ENCODE data around the gene SUDS3.
A peak's percentile ranks its signal among the peaks of the same experiment; 100 is the strongest.

The SUDS3 gene

GRCh38 chr12:118377021-118377883, 897 bp downstream of the SUDS3 start:
- ChIA-PET POLR2A (interaction anchor here (0.8 to 1.8 kb wide), 8 partner anchors 15 to 274 kb away, joined by 3 to 12 read pairs (median 5); partner anchors contain the start of genes PEBP1 and VSIG10), CTCF (interaction anchor here (0.6 to 1.6 kb wide), 12 partner anchors 27 to 250 kb away, joined by 3 to 12 read pairs (median 4); partner anchors contain the start of gene PEBP1)
- DNase-seq (ENCODE audit: extremely low spot score) = no peak
- TF ChIP-seq L3MBTL2 (conservative IDR thresholded peaks at IDR 0.05) = no peak
- no peak for TF ChIP-seq HDGF (IDR thresholded peaks at IDR 0.05; ENCODE audit: borderline replicate concordance)
- no peak for TF ChIP-seq CTBP1 (IDR thresholded peaks at IDR 0.05; ENCODE audit: borderline replicate concordance)
- no peak for TF ChIP-seq FOXM1 (IDR thresholded peaks at IDR 0.05; ENCODE audit: borderline replicate concordance)
- TF ChIP-seq FOXK2 (IDR thresholded peaks at IDR 0.05) = no peak
- TF ChIP-seq SUZ12 (IDR thresholded peaks at IDR 0.05) = no peak
- no peak for TF ChIP-seq ELF4 (IDR thresholded peaks at IDR 0.05)
- no peak for TF ChIP-seq LEF1 (IDR thresholded peaks at IDR 0.05; ENCODE audit: borderline replicate concordance)
- TF ChIP-seq SP1 (IDR thresholded peaks at IDR 0.05) = no peak
- no peak for TF ChIP-seq BHLHE40 (IDR thresholded peaks at IDR 0.05; ENCODE audit: borderline replicate concordance)
- TF ChIP-seq, protein P1, sequence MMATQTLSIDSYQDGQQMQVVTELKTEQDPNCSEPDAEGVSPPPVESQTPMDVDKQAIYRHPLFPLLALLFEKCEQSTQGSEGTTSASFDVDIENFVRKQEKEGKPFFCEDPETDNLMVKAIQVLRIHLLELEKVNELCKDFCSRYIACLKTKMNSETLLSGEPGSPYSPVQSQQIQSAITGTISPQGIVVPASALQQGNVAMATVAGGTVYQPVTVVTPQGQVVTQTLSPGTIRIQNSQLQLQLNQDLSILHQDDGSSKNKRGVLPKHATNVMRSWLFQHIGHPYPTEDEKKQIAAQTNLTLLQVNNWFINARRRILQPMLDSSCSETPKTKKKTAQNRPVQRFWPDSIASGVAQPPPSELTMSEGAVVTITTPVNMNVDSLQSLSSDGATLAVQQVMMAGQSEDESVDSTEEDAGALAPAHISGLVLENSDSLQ (IDR thresholded peaks at IDR 0.05) = no peak
- no peak for TF ChIP-seq ZNF384 (IDR thresholded peaks at IDR 0.05)
- TF ChIP-seq ARNT (IDR thresholded peaks at IDR 0.05) = no peak
- TF ChIP-seq NFRKB (IDR thresholded peaks at IDR 0.05) = no peak
- no peak for TF ChIP-seq FOXA1 (IDR thresholded peaks at IDR 0.05)
- no peak for TF ChIP-seq TARDBP (IDR thresholded peaks at IDR 0.05)

DNA sequence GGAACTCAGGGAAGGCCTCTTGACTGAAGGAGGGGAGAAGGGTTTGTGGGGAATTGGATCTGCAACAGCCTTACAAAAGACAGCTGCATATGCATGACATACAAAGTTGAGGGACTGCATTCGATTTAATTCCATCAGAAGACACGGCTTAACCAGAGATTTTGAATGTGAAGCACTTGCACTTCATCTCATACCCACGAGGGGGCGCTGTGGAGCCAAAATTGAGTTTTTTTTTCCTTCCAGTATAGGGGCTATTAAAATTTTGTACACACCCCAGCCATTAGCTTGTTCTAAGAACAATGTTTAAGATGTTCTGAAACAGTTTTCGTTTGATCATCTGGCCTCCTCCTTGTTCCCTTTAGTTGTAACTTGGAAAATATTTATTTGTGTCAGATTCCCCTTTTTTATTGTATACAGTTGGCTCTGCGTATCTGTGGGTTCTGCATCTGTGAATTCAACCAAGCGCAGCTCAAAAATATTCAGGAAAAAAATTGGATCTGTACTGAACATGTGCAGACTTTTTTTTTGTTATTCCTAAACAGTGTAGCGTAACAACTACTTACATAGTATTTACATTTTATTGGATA, 1.6 kb downstream of the SUDS3 start:
- peak; percentile 57 for DNase-seq (ENCODE audit: extremely low spot score)
- TF ChIP-seq L3MBTL2 (conservative IDR thresholded peaks at IDR 0.05) (no peak), ZNF384 (IDR thresholded peaks at IDR 0.05) (peak; percentile 94)
- POLR2A ChIA-PET = interaction anchor here (0.8 kb wide), 2 partner anchors 14 to 242 kb away, joined by 3 to 4 read pairs; partner anchors contain the start of gene PEBP1
- CTCF ChIA-PET = interaction anchor here (0.5 to 1.6 kb wide), 12 partner anchors 77 to 508 kb away, joined by 3 to 9 read pairs (median 4); partner anchors contain the start of gene PEBP1

- ChIA-PET CTCF (interaction anchor here (1.9 kb wide), 1 partner anchor 13 kb away, joined by 5 read pairs; no protein-coding TSS in a partner anchor), POLR2A (no interaction called here)
- no peak for DNase-seq (ENCODE audit: extremely low spot score)
- TF ChIP-seq ARNT (IDR thresholded peaks at IDR 0.05) (no peak), FOXA1 (IDR thresholded peaks at IDR 0.05) (no peak), FOXM1 (IDR thresholded peaks at IDR 0.05; ENCODE audit: borderline replicate concordance) (no peak), SUZ12 (IDR thresholded peaks at IDR 0.05) (no peak)
- TF ChIP-seq, protein P1 (IDR thresholded peaks at IDR 0.05) = no peak
These were observed 15.1 kb downstream of the SUDS3 start for GRCh38 chr12:118391424-118391823.

DNA sequence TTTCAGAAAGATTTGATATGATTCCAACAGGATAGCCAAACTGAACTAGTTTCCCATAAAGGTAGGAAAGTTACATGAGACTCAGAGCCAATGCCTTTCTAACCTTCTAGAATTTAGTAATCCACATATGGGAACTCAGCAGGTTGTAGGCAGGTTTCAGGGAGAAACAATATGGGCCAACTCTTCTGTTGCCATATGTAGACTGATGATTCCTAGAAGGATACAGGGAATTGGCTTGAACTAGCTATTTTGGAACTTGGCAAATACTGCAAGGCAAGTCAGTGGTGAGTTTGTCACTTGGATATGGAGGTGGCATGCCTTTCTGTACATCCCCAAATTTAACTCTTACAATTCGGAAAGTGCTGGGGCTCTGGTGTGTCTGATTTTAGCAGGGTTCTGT, 15.5 kb downstream of the SUDS3 start:
- no peak for DNase-seq (ENCODE audit: extremely low spot score)
- no peak for TF ChIP-seq LEF1 (IDR thresholded peaks at IDR 0.05; ENCODE audit: borderline replicate concordance)
- no peak for TF ChIP-seq ZNF384 (IDR thresholded peaks at IDR 0.05)
- TF ChIP-seq ELF4 (IDR thresholded peaks at IDR 0.05) = no peak
- TF ChIP-seq BHLHE40 (IDR thresholded peaks at IDR 0.05; ENCODE audit: borderline replicate concordance) = no peak
- TF ChIP-seq TARDBP (IDR thresholded peaks at IDR 0.05) = no peak
- TF ChIP-seq HDGF (IDR thresholded peaks at IDR 0.05; ENCODE audit: borderline replicate concordance) = no peak
- TF ChIP-seq SUZ12 (IDR thresholded peaks at IDR 0.05) = no peak
- TF ChIP-seq FOXK2 (IDR thresholded peaks at IDR 0.05) = no peak
- TF ChIP-seq SP1 (IDR thresholded peaks at IDR 0.05) = no peak
- no peak for TF ChIP-seq FOXM1 (IDR thresholded peaks at IDR 0.05; ENCODE audit: borderline replicate concordance)
- no peak for TF ChIP-seq L3MBTL2 (conservative IDR thresholded peaks at IDR 0.05)
- no peak for TF ChIP-seq FOXA1 (IDR thresholded peaks at IDR 0.05)
- CTCF ChIA-PET = interaction anchor here (1.9 kb wide), 1 partner anchor 13 kb away, joined by 5 read pairs; no protein-coding TSS in a partner anchor
- POLR2A ChIA-PET = interaction anchor here (1.0 kb wide), 1 partner anchor 14 kb away, joined by 3 read pairs; no protein-coding TSS in a partner anchor

- CTCF ChIA-PET = no interaction called here
These were observed 21.5 kb downstream of the SUDS3 start for GRCh38 chr12:118397708-118398440.

GRCh38 chr12:118398524-118398923, 22.2 kb downstream of the SUDS3 start:
- DNase-seq (ENCODE audit: extremely low spot score) = no peak
- no peak for TF ChIP-seq FOXK2 (IDR thresholded peaks at IDR 0.05)
- no peak for TF ChIP-seq NFRKB (IDR thresholded peaks at IDR 0.05)
- no peak for TF ChIP-seq BHLHE40 (IDR thresholded peaks at IDR 0.05; ENCODE audit: borderline replicate concordance)
- TF ChIP-seq ZNF384 (IDR thresholded peaks at IDR 0.05) = no peak
- CTCF ChIA-PET = interaction anchor here (0.5 kb wide), 1 partner anchor 954 kb away, joined by 3 read pairs; no protein-coding TSS in a partner anchor
- POLR2A ChIA-PET = no interaction called here

More at GRCh38 chr12:118397708-118398440, 21.5 kb downstream of the SUDS3 start:
- no peak for TF ChIP-seq BHLHE40 (IDR thresholded peaks at IDR 0.05; ENCODE audit: borderline replicate concordance)
- no peak for DNase-seq (ENCODE audit: extremely low spot score)
- POLR2A ChIA-PET = no interaction called here

Data from HEK293T (cell line).